TTC549 (cell line): Measurements from ENCODE around the gene TAF8.

Experiments
- FAIRE-seq: peaks from 2 replicates; lab custom pipeline; 2012; peaks lifted over from hg19 to GRCh38; lab: Jason Lieb, UNC

Gene TAF8

DNA sequence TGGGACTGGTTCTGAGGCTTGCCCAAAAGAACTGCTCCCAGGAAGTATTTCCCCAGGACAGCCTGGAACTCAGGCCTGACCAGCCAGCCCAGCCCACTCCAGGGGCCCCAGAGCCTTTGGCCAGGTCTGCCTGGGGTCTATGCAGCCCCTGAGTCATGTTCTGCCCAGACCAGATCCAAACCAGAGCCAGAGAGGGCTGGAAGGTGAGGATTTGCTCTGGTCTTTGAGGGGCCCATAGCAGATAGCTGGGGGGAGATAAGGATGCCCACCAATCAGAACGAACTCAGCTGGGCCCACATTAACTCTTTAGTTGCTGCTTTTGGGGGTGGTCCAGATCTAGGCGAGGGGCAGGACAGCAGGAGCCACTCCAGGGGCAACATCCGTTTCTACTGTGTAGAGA lies 75.3 kb downstream of the TAF8 start:
- no peak for FAIRE-seq

DNA sequence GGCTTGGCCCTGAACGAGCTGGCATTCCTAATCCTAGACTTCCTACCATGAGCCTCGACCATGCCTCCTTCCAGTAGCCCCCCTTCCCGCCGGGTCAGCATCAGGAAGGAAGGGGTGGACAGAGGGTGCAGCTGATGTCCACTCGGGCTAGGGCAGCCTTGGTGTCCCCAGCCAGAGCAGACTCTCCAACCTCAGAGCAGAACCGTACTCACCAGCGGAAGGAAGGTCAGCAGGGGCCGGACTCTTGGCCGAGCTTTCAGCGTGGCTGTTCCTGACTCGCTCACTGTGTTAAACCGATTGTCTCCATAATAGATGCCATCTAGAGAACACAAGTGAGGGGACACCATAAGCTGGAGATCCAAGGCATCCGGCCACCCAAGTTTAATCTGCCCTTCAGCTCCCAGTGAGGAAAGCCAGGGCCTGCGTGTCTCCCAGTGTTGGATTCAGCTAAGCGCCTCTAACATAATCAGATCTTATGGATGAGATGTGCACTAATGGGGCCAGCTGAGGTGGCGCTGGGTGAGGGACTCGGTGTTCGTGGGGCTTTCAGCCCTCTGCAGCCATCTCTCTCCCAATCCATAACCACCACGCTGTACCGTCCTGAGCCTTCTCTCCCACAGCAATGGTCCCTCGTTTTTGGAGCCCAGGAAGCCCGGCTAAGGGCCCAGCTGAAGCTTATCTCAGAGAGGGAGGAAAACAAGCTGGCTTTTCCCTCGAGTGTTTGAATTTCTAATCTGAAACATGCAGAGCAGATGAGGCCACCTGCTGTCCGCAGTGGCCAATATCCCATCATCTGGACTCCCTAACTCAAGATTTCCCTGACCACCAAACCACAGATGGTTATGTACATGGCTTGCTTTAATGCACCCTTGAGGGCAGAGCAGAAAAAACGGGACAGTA lies 78.4 kb downstream of the TAF8 start:
- no peak for FAIRE-seq

DNA sequence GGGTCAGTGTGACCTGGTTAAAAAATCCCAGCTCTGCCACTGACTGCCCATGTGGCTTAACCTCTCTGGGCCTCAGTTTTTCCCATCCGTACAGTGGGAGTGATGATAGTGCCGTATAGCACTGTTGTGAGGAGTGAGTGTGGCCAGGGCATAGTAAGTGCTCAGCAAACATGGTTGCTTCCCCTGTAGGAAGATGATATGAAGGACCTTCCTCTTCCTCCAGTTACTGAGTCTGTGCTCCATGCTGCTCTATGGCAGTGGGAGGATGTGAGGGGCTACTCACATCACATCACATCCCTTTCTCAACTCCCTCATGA lies 79.0 kb downstream of the TAF8 start:
- no peak for FAIRE-seq

DNA sequence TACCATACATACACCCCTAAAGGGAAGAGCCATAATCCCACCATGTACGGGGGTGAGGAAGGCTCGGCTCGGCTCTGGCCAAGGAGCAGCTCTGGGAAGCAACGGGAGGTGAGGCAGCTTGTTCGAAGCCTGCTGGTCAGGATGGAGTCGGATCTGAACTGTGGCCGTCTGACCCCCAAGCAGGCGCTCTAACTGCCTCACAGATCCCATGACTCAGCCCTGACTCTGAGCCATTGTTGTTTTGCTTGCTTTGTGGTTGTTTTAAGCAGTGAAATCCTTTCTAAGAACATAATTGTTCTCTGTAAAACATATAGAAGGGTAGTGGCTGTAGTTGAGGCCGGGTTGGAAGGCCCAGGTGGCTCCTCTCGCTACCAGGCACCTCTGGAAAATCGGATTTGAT lies 81.2 kb downstream of the TAF8 start:
- FAIRE-seq = no peak

DNA sequence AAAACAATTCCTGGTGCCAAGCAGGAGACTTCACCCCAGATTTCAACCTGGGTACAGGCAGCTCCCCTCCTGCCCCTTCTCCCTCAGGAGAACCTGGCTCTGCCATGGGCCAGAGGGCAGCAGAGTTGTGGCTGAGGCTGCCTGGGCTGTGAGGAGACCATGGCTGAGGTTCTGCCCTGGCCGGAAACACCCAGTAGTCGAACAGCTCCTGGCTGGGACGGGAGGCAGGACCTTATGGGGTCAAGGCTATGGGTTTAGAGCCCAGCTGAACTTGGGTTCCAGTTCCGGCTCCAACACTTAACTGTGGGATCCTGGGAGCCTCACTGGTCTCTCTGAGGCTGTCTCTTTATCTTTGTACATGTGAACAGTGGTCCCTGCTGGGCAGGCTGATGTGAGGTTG lies 83.6 kb downstream of the TAF8 start:
- no peak for FAIRE-seq

DNA sequence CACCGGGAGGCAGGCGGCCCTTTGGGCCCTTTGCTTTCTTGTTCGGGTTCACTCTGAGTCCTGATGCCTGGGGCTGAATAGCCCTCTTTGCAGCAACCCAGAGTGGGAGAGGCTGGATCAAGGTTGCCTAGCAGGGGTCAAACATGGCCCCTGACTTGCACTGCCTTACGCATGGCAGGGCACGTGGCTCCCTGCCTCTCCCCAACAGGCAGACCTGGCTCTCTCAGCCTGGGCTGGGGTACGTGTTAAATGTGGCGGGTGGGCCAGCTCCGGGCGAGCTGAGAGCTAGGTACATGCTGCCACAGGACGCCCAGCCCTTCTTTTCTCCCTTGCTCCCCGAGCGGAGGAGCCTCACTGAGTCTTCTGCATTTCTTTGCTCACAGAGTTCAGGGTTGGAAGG lies 84.8 kb downstream of the TAF8 start:
- FAIRE-seq = no peak

DNA sequence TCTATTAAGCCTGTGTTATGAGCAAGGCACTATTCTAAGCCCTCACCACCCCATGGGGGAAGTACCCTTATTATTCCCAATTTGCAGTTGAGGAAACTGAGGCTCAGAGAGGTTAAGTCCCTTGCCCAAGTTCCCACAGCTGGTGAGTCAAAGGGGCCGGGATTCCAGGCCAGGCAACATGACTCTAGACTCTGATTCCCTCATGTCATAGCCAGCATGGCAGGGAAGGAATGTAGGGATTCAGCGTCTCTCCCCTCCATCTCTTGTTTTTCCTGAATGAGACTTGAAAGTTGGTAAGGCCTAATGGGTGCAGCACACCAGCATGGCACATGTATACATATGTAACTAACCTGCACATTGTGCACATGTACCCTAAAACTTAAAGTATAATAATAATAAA lies 85.4 kb downstream of the TAF8 start:
- FAIRE-seq = no peak

DNA sequence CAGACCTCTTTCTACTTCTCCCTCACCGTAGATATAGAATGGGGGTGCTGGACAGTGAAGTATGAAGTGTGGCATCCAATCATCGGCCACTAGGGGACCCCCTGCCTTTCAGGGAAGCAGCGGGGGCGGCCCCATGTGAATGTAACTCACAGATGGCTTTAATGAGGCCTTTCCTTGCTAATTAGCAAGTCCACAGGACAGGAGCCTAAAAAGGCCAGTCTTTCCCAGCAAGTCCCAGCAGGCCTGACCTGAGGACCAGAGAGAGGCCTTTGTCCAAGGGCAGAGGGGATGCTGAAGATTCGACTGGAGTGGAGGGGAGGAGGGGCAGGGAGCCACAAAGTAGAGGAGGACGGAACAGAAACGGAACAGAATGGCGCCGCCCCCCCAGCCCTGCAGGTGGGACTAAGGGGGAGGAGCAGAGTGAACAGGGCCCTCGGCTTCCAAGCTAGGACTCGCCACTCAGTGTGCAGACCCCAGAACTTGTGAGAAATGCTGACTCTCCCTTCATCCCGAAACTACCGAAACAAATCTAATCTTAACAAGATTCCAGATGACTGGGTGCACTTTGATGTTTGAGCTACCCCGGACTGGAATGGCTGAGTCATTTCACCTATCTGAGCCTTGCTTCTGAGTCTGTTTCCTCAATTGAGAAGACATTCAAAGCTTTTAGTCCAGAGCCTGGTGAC lies 86.3 kb downstream of the TAF8 start:
- no peak for FAIRE-seq
